ENCODE results near the gene TMEM18.

The TMEM18 gene

DNA sequence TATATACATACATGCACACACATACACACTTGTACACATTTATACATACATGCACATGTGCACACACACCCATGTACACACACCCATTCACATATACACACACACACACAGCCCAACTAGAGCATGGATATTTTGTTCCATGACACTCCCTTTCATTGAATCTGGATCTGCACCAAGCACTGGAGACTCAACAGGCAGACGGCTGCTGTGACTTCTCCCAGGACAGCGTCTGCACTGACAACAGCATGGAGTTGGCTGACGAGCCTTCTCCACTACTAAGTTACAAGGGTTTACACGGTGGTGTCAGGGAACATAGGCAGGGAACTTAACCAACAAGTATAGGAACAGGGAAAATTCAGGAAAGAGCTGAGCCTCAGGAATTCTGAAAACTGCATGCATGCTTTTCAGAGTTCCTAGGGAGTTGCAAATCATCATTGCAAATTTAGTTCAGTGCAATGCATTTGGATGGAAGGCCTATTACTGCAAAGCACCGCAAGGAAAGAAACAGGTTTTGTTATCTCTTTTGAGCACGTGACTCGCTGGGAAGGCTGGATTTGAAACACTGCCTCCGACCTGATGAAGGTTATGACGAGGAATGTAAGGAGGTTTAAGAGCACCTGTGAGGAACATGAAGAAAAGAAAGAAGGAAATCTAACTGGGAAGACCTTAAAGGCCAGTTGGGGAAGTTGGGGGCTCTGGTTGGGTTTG is 35.9 kb downstream of the TMEM18 start:
- Histone ChIP-seq H3K9me3 (ENCODE audit: insufficient read depth, low read depth, low read length) (no peaks in the 10 kb centered on the region), H3K79me1 (ENCODE audit: low read length) (no peaks in the 10 kb centered on the region), H4K12ac (ENCODE audit: low read depth, low read length) (no peak overlapping the region), H3K9ac (ENCODE audit: low read length) (no peak overlapping the region), H2BK120ac (ENCODE audit: insufficient read depth, low read length, poor library complexity) (no peak overlapping the region), H3K4me1 (ENCODE audit: control insufficient read depth in 1 of 2, insufficient read depth in 2 of 2, low read length in 2 of 2) (peaks cover 0 to 2% of the 10 kb centered on the region in 2 experiments), H3K36me3 (ENCODE audit: control insufficient read depth in 1 of 2, insufficient read depth in 2 of 2, low read length in 2 of 2) (no peaks in the 10 kb centered on the region), H4K8ac (ENCODE audit: low read depth, low read length) (no peak overlapping the region), H2AFZ (ENCODE audit: insufficient read depth, low read length, poor library complexity) (no peak overlapping the region), H3K27ac (ENCODE audit: low read depth, low read length) (no peak overlapping the region), H3K23ac (ENCODE audit: low read length) (no peak overlapping the region), H3K14ac (ENCODE audit: low read length) (no peak overlapping the region), H2BK12ac (ENCODE audit: low read length) (no peak overlapping the region), H3K4ac (ENCODE audit: low read depth, low read length) (no peak overlapping the region), H3K18ac (ENCODE audit: low read length) (no peak overlapping the region), H3K4me2 (ENCODE audit: low read length) (no peak overlapping the region), H3K4me3 (ENCODE audit: low read depth, low read length) (no peak overlapping the region), H2AK5ac (ENCODE audit: low read length) (no peak overlapping the region), H2BK5ac (ENCODE audit: low read depth, low read length, poor library complexity) (no peak overlapping the region), H3K79me2 (ENCODE audit: control insufficient read depth, insufficient read depth, low read length, poor library complexity) (no peaks in the 10 kb centered on the region), H4K91ac (ENCODE audit: low read depth, low read length) (no peak overlapping the region), H3K27me3 (ENCODE audit: insufficient read depth, low read length) (no peaks in the 10 kb centered on the region)
- WGBS (ENCODE audit: extremely low coverage, insufficient coverage, insufficient read length), result no CpG with 5 or more reads among the region's 9 CpGs
- DNase-seq, result peak; percentile 35 to 72

DNA sequence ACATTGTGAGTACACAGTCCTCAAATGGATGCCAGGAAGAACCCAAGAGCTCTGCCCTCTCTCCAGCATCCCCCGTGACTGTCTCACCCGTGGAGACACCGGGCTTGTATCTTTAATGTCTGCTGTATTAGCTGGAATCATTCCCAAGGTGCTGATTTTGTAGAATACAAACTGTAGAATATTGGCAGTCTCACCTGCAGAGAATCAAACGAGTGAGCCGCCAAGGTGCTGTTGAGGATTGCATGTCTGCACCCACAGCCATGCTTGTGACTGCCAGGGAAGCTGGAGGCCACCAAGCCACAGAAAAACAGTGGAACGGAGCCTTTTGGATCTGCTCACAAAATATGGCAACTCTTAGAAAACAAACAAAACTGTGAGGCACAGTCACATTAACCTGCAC is 37.5 kb downstream of the TMEM18 start:
- H4K91ac ChIP-seq (ENCODE audit: low read depth, low read length), result no peak overlapping the region
- no peaks in the 10 kb centered on the region for H3K79me2 ChIP-seq (ENCODE audit: control insufficient read depth, insufficient read depth, low read length, poor library complexity)
- no peak overlapping the region for H3K4me2 ChIP-seq (ENCODE audit: low read length)
- no peak overlapping the region for H3K4ac ChIP-seq (ENCODE audit: low read depth, low read length)
- no peak overlapping the region for H2BK120ac ChIP-seq (ENCODE audit: insufficient read depth, low read length, poor library complexity)
- no peak overlapping the region for H3K4me3 ChIP-seq (ENCODE audit: low read depth, low read length)
- H3K9me3 ChIP-seq (ENCODE audit: insufficient read depth, low read depth, low read length), result no peaks in the 10 kb centered on the region
- H3K4me1 ChIP-seq (ENCODE audit: control insufficient read depth in 1 of 2, insufficient read depth in 2 of 2, low read length in 2 of 2), result peaks cover 0 to 2% of the 10 kb centered on the region in 2 experiments
- no peaks in the 10 kb centered on the region for H3K27me3 ChIP-seq (ENCODE audit: insufficient read depth, low read length)
- H3K18ac ChIP-seq (ENCODE audit: low read length), result no peak overlapping the region
- H3K27ac ChIP-seq (ENCODE audit: low read depth, low read length), result no peak overlapping the region
- no peak overlapping the region for H3K9ac ChIP-seq (ENCODE audit: low read length)
- DNase-seq, result no peak
- no peaks in the 10 kb centered on the region for H3K79me1 ChIP-seq (ENCODE audit: low read length)
- H2BK12ac ChIP-seq (ENCODE audit: low read length), result no peak overlapping the region
- H2AFZ ChIP-seq (ENCODE audit: insufficient read depth, low read length, poor library complexity), result no peak overlapping the region
- H3K14ac ChIP-seq (ENCODE audit: low read length), result no peak overlapping the region
- no peak overlapping the region for H4K8ac ChIP-seq (ENCODE audit: low read depth, low read length)
- no CpG with 5 or more reads among the region's 6 CpGs for WGBS (ENCODE audit: extremely low coverage, insufficient coverage, insufficient read length)
- H2AK5ac ChIP-seq (ENCODE audit: low read length), result no peak overlapping the region
- no peaks in the 10 kb centered on the region for H3K36me3 ChIP-seq (ENCODE audit: control insufficient read depth in 1 of 2, insufficient read depth in 2 of 2, low read length in 2 of 2)
- no peak overlapping the region for H4K12ac ChIP-seq (ENCODE audit: low read depth, low read length)
- H2BK5ac ChIP-seq (ENCODE audit: low read depth, low read length, poor library complexity), result no peak overlapping the region
- H3K23ac ChIP-seq (ENCODE audit: low read length), result no peak overlapping the region

DNA sequence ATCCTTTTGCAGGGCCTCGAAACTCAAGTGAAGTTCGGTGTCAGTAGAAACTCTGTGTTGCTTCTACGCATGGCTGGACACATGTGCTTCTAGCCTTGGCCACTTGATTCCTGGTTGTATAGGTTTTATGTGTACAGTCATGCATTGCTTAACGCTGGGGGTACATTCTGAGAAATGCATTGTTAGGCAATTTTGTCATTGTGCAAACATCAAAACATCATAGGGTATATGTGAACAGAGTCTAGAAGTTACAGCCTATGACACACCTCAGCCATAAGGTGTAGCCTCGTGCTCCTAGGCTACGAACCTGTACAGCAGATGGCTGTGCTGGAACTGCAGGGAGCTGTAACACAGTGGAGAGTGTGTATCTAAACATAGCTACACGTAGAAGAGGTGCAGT is 39.4 kb downstream of the TMEM18 start:
- Histone ChIP-seq H3K14ac (ENCODE audit: low read length) (no peak overlapping the region), H2BK120ac (ENCODE audit: insufficient read depth, low read length, poor library complexity) (no peak overlapping the region), H2AFZ (ENCODE audit: insufficient read depth, low read length, poor library complexity) (no peak overlapping the region), H3K79me2 (ENCODE audit: control insufficient read depth, insufficient read depth, low read length, poor library complexity) (no peaks in the 10 kb centered on the region), H2BK12ac (ENCODE audit: low read length) (no peak overlapping the region), H3K23ac (ENCODE audit: low read length) (no peak overlapping the region), H3K4me2 (ENCODE audit: low read length) (no peak overlapping the region), H3K18ac (ENCODE audit: low read length) (no peak overlapping the region), H3K27ac (ENCODE audit: low read depth, low read length) (no peak overlapping the region), H3K9ac (ENCODE audit: low read length) (no peak overlapping the region), H4K8ac (ENCODE audit: low read depth, low read length) (no peak overlapping the region), H2AK5ac (ENCODE audit: low read length) (no peak overlapping the region), H3K79me1 (ENCODE audit: low read length) (no peaks in the 10 kb centered on the region), H3K4me1 (ENCODE audit: control insufficient read depth in 1 of 2, insufficient read depth in 2 of 2, low read length in 2 of 2) (peaks cover 0 to 2% of the 10 kb centered on the region in 2 experiments), H4K91ac (ENCODE audit: low read depth, low read length) (no peak overlapping the region), H2BK5ac (ENCODE audit: low read depth, low read length, poor library complexity) (no peak overlapping the region), H3K27me3 (ENCODE audit: insufficient read depth, low read length) (no peaks in the 10 kb centered on the region), H3K4me3 (ENCODE audit: low read depth, low read length) (no peak overlapping the region), H4K12ac (ENCODE audit: low read depth, low read length) (no peak overlapping the region), H3K4ac (ENCODE audit: low read depth, low read length) (no peak overlapping the region), H3K36me3 (ENCODE audit: control insufficient read depth in 1 of 2, insufficient read depth in 2 of 2, low read length in 2 of 2) (no peaks in the 10 kb centered on the region), H3K9me3 (ENCODE audit: insufficient read depth, low read depth, low read length) (no peaks in the 10 kb centered on the region)
- peak; percentile 3 to 47 for DNase-seq
- no CpG with 5 or more reads among the region's 7 CpGs for WGBS (ENCODE audit: extremely low coverage, insufficient coverage, insufficient read length)

DNA sequence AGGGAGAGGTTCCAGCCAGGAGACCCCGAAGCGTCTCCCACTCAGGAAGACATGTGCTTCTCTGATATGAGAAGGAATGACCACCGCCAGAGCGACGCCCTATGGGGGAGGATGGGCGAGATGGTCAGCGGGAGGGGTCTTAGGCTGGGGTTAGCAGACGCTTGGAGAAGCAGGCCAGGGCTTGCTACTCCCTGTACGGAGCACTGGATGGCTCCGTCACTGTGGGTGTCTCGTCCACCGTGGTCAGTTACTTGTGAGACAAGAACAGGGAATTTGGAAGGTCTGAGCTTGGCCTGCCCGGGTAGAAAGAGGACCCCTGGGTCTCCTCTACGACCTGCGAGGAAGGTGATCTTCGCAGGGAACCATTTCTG is 39.8 kb downstream of the TMEM18 start:
- Histone ChIP-seq H3K9ac (ENCODE audit: low read length) (no peak overlapping the region), H2AK5ac (ENCODE audit: low read length) (no peak overlapping the region), H3K79me2 (ENCODE audit: control insufficient read depth, insufficient read depth, low read length, poor library complexity) (no peaks in the 10 kb centered on the region), H3K4me2 (ENCODE audit: low read length) (no peak overlapping the region), H2BK120ac (ENCODE audit: insufficient read depth, low read length, poor library complexity) (no peak overlapping the region), H2BK5ac (ENCODE audit: low read depth, low read length, poor library complexity) (no peak overlapping the region), H3K9me3 (ENCODE audit: insufficient read depth, low read depth, low read length) (no peaks in the 10 kb centered on the region), H3K23ac (ENCODE audit: low read length) (no peak overlapping the region), H3K4me1 (ENCODE audit: control insufficient read depth in 1 of 2, insufficient read depth in 2 of 2, low read length in 2 of 2) (peaks cover 0 to 2% of the 10 kb centered on the region in 2 experiments), H3K18ac (ENCODE audit: low read length) (no peak overlapping the region), H4K12ac (ENCODE audit: low read depth, low read length) (no peak overlapping the region), H3K4ac (ENCODE audit: low read depth, low read length) (no peak overlapping the region), H3K4me3 (ENCODE audit: low read depth, low read length) (no peak overlapping the region), H2AFZ (ENCODE audit: insufficient read depth, low read length, poor library complexity) (no peak overlapping the region), H3K27ac (ENCODE audit: low read depth, low read length) (no peak overlapping the region), H3K27me3 (ENCODE audit: insufficient read depth, low read length) (no peaks in the 10 kb centered on the region), H3K79me1 (ENCODE audit: low read length) (no peaks in the 10 kb centered on the region), H3K14ac (ENCODE audit: low read length) (no peak overlapping the region), H4K8ac (ENCODE audit: low read depth, low read length) (no peak overlapping the region), H4K91ac (ENCODE audit: low read depth, low read length) (no peak overlapping the region), H3K36me3 (ENCODE audit: control insufficient read depth in 1 of 2, insufficient read depth in 2 of 2, low read length in 2 of 2) (no peaks in the 10 kb centered on the region), H2BK12ac (ENCODE audit: low read length) (no peak overlapping the region)
- no peak for DNase-seq
- WGBS (ENCODE audit: extremely low coverage, insufficient coverage, insufficient read length), result no CpG with 5 or more reads among the region's 16 CpGs
